CD14-positive monocyte (primary cell): ENCODE measurements around the gene IFT122. TPM values are rescaled to one million over a fixed set of nuclear protein-coding genes. Genes with fewer than 3 reads are reported as not detected.

Source experiments
- DNase-seq, 3 donors: peaks; one replicate each; pipeline ENCODE4 v3.0.0-alpha.2; 2011 to 2022
- H2AFZ ChIP-seq: 2 replicates; pipeline ENCODE4 v1.6.0; 2012; ENCODE audit warnings: mild to moderate bottlenecking, low read depth, low read length, inconsistent platforms; ENCODE audit not compliant: insufficient read depth, poor library complexity, severe bottlenecking
- H3K27ac ChIP-seq, 2 donors: 1 replicate in 1 of 2; 2 replicates in 1 of 2; pipeline ENCODE4 v1.5.1; 2012 to 2013; ENCODE audit warnings: low read length in 2 of 2, control low read depth in 1 of 2, inconsistent platforms in 1 of 2, low read depth in 1 of 2, mild to moderate bottlenecking in 1 of 2
- H3K27me3 ChIP-seq, 2 donors: one replicate each; pipeline versions ENCODE4 v1.6.0 to v1.6.1; 2011 to 2013; ENCODE audit warnings: low read length in 2 of 2; ENCODE audit not compliant: control insufficient read depth in 2 of 2, insufficient read depth in 2 of 2
- H3K36me3 ChIP-seq, 2 donors: replicated peaks in 1 of 2; 1 replicate in 1 of 2; 2 replicates in 1 of 2; pipeline versions ENCODE4 v1.5.1 to v1.6.1; 2012 to 2013; ENCODE audit warnings: low read length in 2 of 2, control low read depth in 1 of 2, inconsistent platforms in 1 of 2, mild to moderate bottlenecking in 1 of 2; ENCODE audit not compliant: insufficient read depth in 2 of 2, control insufficient read depth in 1 of 2
- H3K4me1 ChIP-seq, 2 donors: 1 replicate in 1 of 2; 2 replicates in 1 of 2; pipeline versions ENCODE4 v1.5.1 to v1.6.1; 2012 to 2013; ENCODE audit warnings: low read length in 2 of 2, control low read depth in 1 of 2, inconsistent platforms in 1 of 2, mild to moderate bottlenecking in 1 of 2, moderate library complexity in 1 of 2; ENCODE audit not compliant: insufficient read depth in 2 of 2, control insufficient read depth in 1 of 2
- H3K4me2 ChIP-seq: replicated peaks from 2 replicates; pipeline ENCODE3; 2012; ENCODE audit warnings: low read length, moderate library complexity, mild to moderate bottlenecking; ENCODE audit not compliant: poor library complexity, severe bottlenecking; ENCODE audit errors: extremely low read depth
- H3K4me3 ChIP-seq, 3 experiments: fragments of 200-600 bp in 1 of 3; sonication (generic) in 1 of 3; replicated peaks in 1 of 3; 1 replicate in 2 of 3; 2 replicates in 1 of 3; pipeline ENCODE4 v1.5.1; 2011 to 2013; ENCODE audit warnings: low read length in 3 of 3, mild to moderate bottlenecking in 3 of 3, control low read depth in 2 of 3, low read depth in 2 of 3, inconsistent platforms in 1 of 3, moderate library complexity in 1 of 3
- H3K79me2 ChIP-seq: 2 replicates; pipeline ENCODE4 v1.6.0; 2012; ENCODE audit warnings: mild to moderate bottlenecking, control low read depth, inconsistent platforms, low read length, moderate library complexity; ENCODE audit not compliant: insufficient read depth
- H3K9ac ChIP-seq: 2 replicates; pipeline ENCODE4 v1.6.0; 2017; ENCODE audit warnings: low read length, mild to moderate bottlenecking; ENCODE audit not compliant: insufficient read depth, poor library complexity, severe bottlenecking
- H3K9me3 ChIP-seq, 2 donors: replicated peaks in 1 of 2; 1 replicate in 1 of 2; 2 replicates in 1 of 2; pipeline versions ENCODE4 v1.5.1 to v1.6.1; 2012 to 2013; ENCODE audit warnings: low read length in 2 of 2, control low read depth in 1 of 2; ENCODE audit not compliant: control insufficient read depth in 1 of 2, insufficient read depth in 1 of 2
- H4K20me1 ChIP-seq: 2 replicates; pipeline ENCODE4 v1.6.0; 2012; ENCODE audit warnings: mild to moderate bottlenecking, low read length, control low read depth, moderate library complexity; ENCODE audit not compliant: insufficient read depth
- H3K27ac Mint-ChIP-seq, 7 donors: one replicate each; pipeline ENCODE4 v1.8.0; 2020; ENCODE audit warnings: mild to moderate bottlenecking in 7 of 7, mixed read lengths in 7 of 7, moderate library complexity in 6 of 7, inconsistent platforms in 2 of 7
- H3K27me3 Mint-ChIP-seq, 3 donors: one replicate each; pipeline ENCODE4 v1.8.0; 2021 to 2022; ENCODE audit warnings: low read depth in 3 of 3, mild to moderate bottlenecking in 3 of 3, mixed read lengths in 3 of 3, moderate library complexity in 3 of 3, inconsistent platforms in 1 of 3
- H3K36me3 Mint-ChIP-seq, 2 donors: one replicate each; pipeline ENCODE4 v1.8.0; 2020; ENCODE audit warnings: mixed read lengths in 2 of 2, inconsistent platforms in 1 of 2, mild to moderate bottlenecking in 1 of 2
- H3K4me1 Mint-ChIP-seq: one replicate; pipeline ENCODE4 v1.8.0; 2020; ENCODE audit warnings: mild to moderate bottlenecking, mixed read lengths
- H3K4me3 Mint-ChIP-seq, 2 donors: one replicate each; pipeline ENCODE4 v1.8.0; 2020; ENCODE audit warnings: mild to moderate bottlenecking in 2 of 2, mixed read lengths in 2 of 2, moderate library complexity in 1 of 2
- H3K9me3 Mint-ChIP-seq, 7 donors: one replicate each; pipeline ENCODE4 v1.8.0; 2020 to 2022; ENCODE audit warnings: mixed read lengths in 7 of 7, mild to moderate bottlenecking in 6 of 7, moderate library complexity in 6 of 7, inconsistent platforms in 2 of 7
- WGBS: methylation state at CpG from one replicate; pipeline ENCODE4 v1.1.5; 2013; ENCODE audit warnings: missing lambda C conversion rate; ENCODE audit not compliant: insufficient coverage; 5-methylcytosine and 5-hydroxymethylcytosine counted together
- intact Hi-C, 2 donors: fragments of 100-400 bp; cut with micrococcal nuclease; formaldehyde crosslinking; loops; one replicate each; pipeline versions ENCODE4 v1.15.0 to v1.15.1; 2023
- polyA plus RNA-seq, 3 donors: library from polyadenylated mRNA; depleted of rRNA in 1 of 3; unstranded in 2 of 3; stranded (reverse) in 1 of 3; fragments of 300-500 nt in 2 of 3; fragments of >200 nt in 1 of 3; fragmentation: Illumina TruSeq in 2 of 3; gene quantifications; 1 replicate in 2 of 3; 2 replicates in 1 of 3; pipeline ENCODE4 v1.2.3, GENCODE V29; 2012 to 2021
- TF ChIP-seq, protein P1 (sequence below): fragments of 200-600 bp; IDR thresholded peaks from one replicate; pipeline ENCODE4 v1.8.0; 2022; ENCODE audit warnings: antibody characterized with exemption, mild to moderate bottlenecking

Gene IFT122
- polyA plus RNA-seq, 3 donors = 3.3 to 12.2 (median 3.6) TPM

DNA sequence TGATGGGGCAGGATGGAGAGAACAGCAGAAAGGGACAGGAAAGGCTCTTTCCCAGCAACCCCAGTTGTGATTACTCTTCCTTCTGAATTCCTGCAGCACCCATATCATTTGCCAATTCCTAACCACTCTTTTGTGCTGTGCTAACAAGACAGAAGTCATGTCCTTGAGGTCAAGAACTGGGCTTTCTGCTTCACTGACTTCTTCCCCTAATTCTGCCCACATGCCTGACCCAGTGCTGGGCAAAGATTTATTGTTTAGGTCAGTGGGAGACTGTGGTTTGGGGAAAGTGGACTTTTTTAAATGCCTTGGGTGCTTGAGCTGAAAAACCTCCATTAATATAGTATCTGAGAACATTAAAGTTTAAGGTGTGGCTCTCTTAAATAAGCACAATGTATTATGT is 7.4 kb upstream of the IFT122 start:
- H3K27ac Mint-ChIP-seq = no peak overlapping the region
- intact Hi-C loops = no loop called here
- no peaks in the 10 kb centered on the region for H3K27me3 ChIP-seq
- no peaks in the 10 kb centered on the region for H3K9me3 Mint-ChIP-seq
- peaks cover 47% of the 10 kb centered on the region for H4K20me1 ChIP-seq
- no peak overlapping the region for H3K27ac ChIP-seq
- peaks cover 49% of the 10 kb centered on the region for H3K79me2 ChIP-seq
- TF ChIP-seq, protein P1, sequence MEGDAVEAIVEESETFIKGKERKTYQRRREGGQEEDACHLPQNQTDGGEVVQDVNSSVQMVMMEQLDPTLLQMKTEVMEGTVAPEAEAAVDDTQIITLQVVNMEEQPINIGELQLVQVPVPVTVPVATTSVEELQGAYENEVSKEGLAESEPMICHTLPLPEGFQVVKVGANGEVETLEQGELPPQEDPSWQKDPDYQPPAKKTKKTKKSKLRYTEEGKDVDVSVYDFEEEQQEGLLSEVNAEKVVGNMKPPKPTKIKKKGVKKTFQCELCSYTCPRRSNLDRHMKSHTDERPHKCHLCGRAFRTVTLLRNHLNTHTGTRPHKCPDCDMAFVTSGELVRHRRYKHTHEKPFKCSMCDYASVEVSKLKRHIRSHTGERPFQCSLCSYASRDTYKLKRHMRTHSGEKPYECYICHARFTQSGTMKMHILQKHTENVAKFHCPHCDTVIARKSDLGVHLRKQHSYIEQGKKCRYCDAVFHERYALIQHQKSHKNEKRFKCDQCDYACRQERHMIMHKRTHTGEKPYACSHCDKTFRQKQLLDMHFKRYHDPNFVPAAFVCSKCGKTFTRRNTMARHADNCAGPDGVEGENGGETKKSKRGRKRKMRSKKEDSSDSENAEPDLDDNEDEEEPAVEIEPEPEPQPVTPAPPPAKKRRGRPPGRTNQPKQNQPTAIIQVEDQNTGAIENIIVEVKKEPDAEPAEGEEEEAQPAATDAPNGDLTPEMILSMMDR = no peak
- no peak overlapping the region for H3K4me2 ChIP-seq
- H3K36me3 ChIP-seq = peaks cover 69 to 84% of the 10 kb centered on the region in 2 donors
- no peak overlapping the region for H3K4me3 Mint-ChIP-seq
- H3K4me1 ChIP-seq = peaks cover 34 to 45% of the 10 kb centered on the region in 2 donors
- H3K9me3 ChIP-seq = no peaks in the 10 kb centered on the region
- no peak overlapping the region for H3K9ac ChIP-seq
- peaks cover 65 to 79% of the 10 kb centered on the region in 2 donors for H3K36me3 Mint-ChIP-seq
- peaks cover 44% of the 10 kb centered on the region for H3K4me1 Mint-ChIP-seq
- DNase-seq = no peak
- H3K4me3 ChIP-seq = no peak overlapping the region
- H2AFZ ChIP-seq = no peak overlapping the region
- peaks cover 0 to 2% (median 2%) of the 10 kb centered on the region in 3 donors for H3K27me3 Mint-ChIP-seq

DNA sequence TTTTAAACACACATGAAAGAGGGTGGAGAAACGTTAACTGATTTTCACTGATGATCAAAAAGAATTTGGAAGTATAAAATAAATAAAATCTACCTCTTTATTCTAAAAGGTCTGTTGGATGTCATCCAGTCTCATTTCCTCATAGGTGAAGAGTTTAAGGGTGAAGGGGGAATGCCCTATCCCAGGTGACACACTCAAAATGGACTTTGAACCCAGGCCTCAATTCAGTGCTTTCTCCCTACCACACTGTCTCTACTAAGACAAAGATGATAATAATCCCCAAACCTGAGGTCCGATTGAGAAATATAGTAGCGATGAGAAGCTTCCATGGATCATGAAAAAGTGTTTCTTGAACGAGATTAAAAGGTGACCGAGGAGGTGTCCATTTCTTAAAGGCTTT is 6.5 kb upstream of the IFT122 start:
- Histone ChIP-seq H4K20me1 (peaks cover 56% of the 10 kb centered on the region), H2AFZ (no peak overlapping the region), H3K36me3 (peaks cover 75 to 89% of the 10 kb centered on the region in 2 donors), H3K9me3 (no peaks in the 10 kb centered on the region), H3K27ac (no peak overlapping the region), H3K4me3 (no peak overlapping the region), H3K9ac (no peak overlapping the region), H3K79me2 (peaks cover 58% of the 10 kb centered on the region), H3K4me1 (peaks cover 32 to 45% of the 10 kb centered on the region in 2 donors), H3K27me3 (no peaks in the 10 kb centered on the region), H3K4me2 (no peak overlapping the region)
- no peaks in the 10 kb centered on the region for H3K9me3 Mint-ChIP-seq
- H3K36me3 Mint-ChIP-seq = peaks cover 69 to 88% of the 10 kb centered on the region in 2 donors
- TF ChIP-seq, protein P1 = no peak
- WGBS = 90% methylated on average over 4 of the region's 5 CpGs
- H3K27me3 Mint-ChIP-seq = no peaks in the 10 kb centered on the region
- no peak overlapping the region for H3K4me3 Mint-ChIP-seq
- peaks cover 43% of the 10 kb centered on the region for H3K4me1 Mint-ChIP-seq
- no peak overlapping the region for H3K27ac Mint-ChIP-seq
- DNase-seq = no peak
- intact Hi-C loops = no loop called here
